CD14-positive monocyte (primary cell): ENCODE data around the gene NLRP3. TPM values are rescaled to one million over a fixed set of nuclear protein-coding genes. Genes with fewer than 3 reads are reported as not detected.
A peak's percentile ranks its signal among the peaks of the same experiment; 100 is the strongest.

Experiments
- DNase-seq, 3 donors: peaks; one replicate each; pipeline ENCODE4 v3.0.0-alpha.2; 2011 to 2022
- H2AFZ ChIP-seq: 2 replicates; pipeline ENCODE4 v1.6.0; 2012; ENCODE audit warnings: mild to moderate bottlenecking, low read depth, low read length, inconsistent platforms; ENCODE audit not compliant: insufficient read depth, poor library complexity, severe bottlenecking
- H3K27ac ChIP-seq, 2 donors: 1 replicate in 1 of 2; 2 replicates in 1 of 2; pipeline ENCODE4 v1.5.1; 2012 to 2013; ENCODE audit warnings: low read length in 2 of 2, control low read depth in 1 of 2, inconsistent platforms in 1 of 2, low read depth in 1 of 2, mild to moderate bottlenecking in 1 of 2
- H3K27me3 ChIP-seq, 2 donors: one replicate each; pipeline versions ENCODE4 v1.6.0 to v1.6.1; 2011 to 2013; ENCODE audit warnings: low read length in 2 of 2; ENCODE audit not compliant: control insufficient read depth in 2 of 2, insufficient read depth in 2 of 2
- H3K36me3 ChIP-seq, 2 donors: replicated peaks in 1 of 2; 1 replicate in 1 of 2; 2 replicates in 1 of 2; pipeline versions ENCODE4 v1.5.1 to v1.6.1; 2012 to 2013; ENCODE audit warnings: low read length in 2 of 2, control low read depth in 1 of 2, inconsistent platforms in 1 of 2, mild to moderate bottlenecking in 1 of 2; ENCODE audit not compliant: insufficient read depth in 2 of 2, control insufficient read depth in 1 of 2
- H3K4me1 ChIP-seq, 2 donors: 1 replicate in 1 of 2; 2 replicates in 1 of 2; pipeline versions ENCODE4 v1.5.1 to v1.6.1; 2012 to 2013; ENCODE audit warnings: low read length in 2 of 2, control low read depth in 1 of 2, inconsistent platforms in 1 of 2, mild to moderate bottlenecking in 1 of 2, moderate library complexity in 1 of 2; ENCODE audit not compliant: insufficient read depth in 2 of 2, control insufficient read depth in 1 of 2
- H3K4me2 ChIP-seq: replicated peaks from 2 replicates; pipeline ENCODE3; 2012; ENCODE audit warnings: low read length, moderate library complexity, mild to moderate bottlenecking; ENCODE audit not compliant: poor library complexity, severe bottlenecking; ENCODE audit errors: extremely low read depth
- H3K4me3 ChIP-seq, 3 experiments: fragments of 200-600 bp in 1 of 3; sonication (generic) in 1 of 3; replicated peaks in 1 of 3; 1 replicate in 2 of 3; 2 replicates in 1 of 3; pipeline ENCODE4 v1.5.1; 2011 to 2013; ENCODE audit warnings: low read length in 3 of 3, mild to moderate bottlenecking in 3 of 3, control low read depth in 2 of 3, low read depth in 2 of 3, inconsistent platforms in 1 of 3, moderate library complexity in 1 of 3
- H3K79me2 ChIP-seq: 2 replicates; pipeline ENCODE4 v1.6.0; 2012; ENCODE audit warnings: mild to moderate bottlenecking, control low read depth, inconsistent platforms, low read length, moderate library complexity; ENCODE audit not compliant: insufficient read depth
- H3K9ac ChIP-seq: 2 replicates; pipeline ENCODE4 v1.6.0; 2017; ENCODE audit warnings: low read length, mild to moderate bottlenecking; ENCODE audit not compliant: insufficient read depth, poor library complexity, severe bottlenecking
- H3K9me3 ChIP-seq, 2 donors: replicated peaks in 1 of 2; 1 replicate in 1 of 2; 2 replicates in 1 of 2; pipeline versions ENCODE4 v1.5.1 to v1.6.1; 2012 to 2013; ENCODE audit warnings: low read length in 2 of 2, control low read depth in 1 of 2; ENCODE audit not compliant: control insufficient read depth in 1 of 2, insufficient read depth in 1 of 2
- H4K20me1 ChIP-seq: 2 replicates; pipeline ENCODE4 v1.6.0; 2012; ENCODE audit warnings: mild to moderate bottlenecking, low read length, control low read depth, moderate library complexity; ENCODE audit not compliant: insufficient read depth
- H3K27ac Mint-ChIP-seq, 7 donors: one replicate each; pipeline ENCODE4 v1.8.0; 2020; ENCODE audit warnings: mild to moderate bottlenecking in 7 of 7, mixed read lengths in 7 of 7, moderate library complexity in 6 of 7, inconsistent platforms in 2 of 7
- H3K27me3 Mint-ChIP-seq, 3 donors: one replicate each; pipeline ENCODE4 v1.8.0; 2021 to 2022; ENCODE audit warnings: low read depth in 3 of 3, mild to moderate bottlenecking in 3 of 3, mixed read lengths in 3 of 3, moderate library complexity in 3 of 3, inconsistent platforms in 1 of 3
- H3K36me3 Mint-ChIP-seq, 2 donors: one replicate each; pipeline ENCODE4 v1.8.0; 2020; ENCODE audit warnings: mixed read lengths in 2 of 2, inconsistent platforms in 1 of 2, mild to moderate bottlenecking in 1 of 2
- H3K4me1 Mint-ChIP-seq: one replicate; pipeline ENCODE4 v1.8.0; 2020; ENCODE audit warnings: mild to moderate bottlenecking, mixed read lengths
- H3K4me3 Mint-ChIP-seq, 2 donors: one replicate each; pipeline ENCODE4 v1.8.0; 2020; ENCODE audit warnings: mild to moderate bottlenecking in 2 of 2, mixed read lengths in 2 of 2, moderate library complexity in 1 of 2
- H3K9me3 Mint-ChIP-seq, 7 donors: one replicate each; pipeline ENCODE4 v1.8.0; 2020 to 2022; ENCODE audit warnings: mixed read lengths in 7 of 7, mild to moderate bottlenecking in 6 of 7, moderate library complexity in 6 of 7, inconsistent platforms in 2 of 7
- CTCF ChIP-seq: fragments of 200-600 bp; IDR thresholded peaks from one replicate; pipeline ENCODE4 v1.8.0; 2022; ENCODE audit warnings: antibody characterized with exemption, mild to moderate bottlenecking
- WGBS: methylation state at CpG from one replicate; pipeline ENCODE4 v1.1.5; 2013; ENCODE audit warnings: missing lambda C conversion rate; ENCODE audit not compliant: insufficient coverage; 5-methylcytosine and 5-hydroxymethylcytosine counted together
- intact Hi-C, 2 donors: fragments of 100-400 bp; cut with micrococcal nuclease; formaldehyde crosslinking; loops; one replicate each; pipeline versions ENCODE4 v1.15.0 to v1.15.1; 2023
- polyA plus RNA-seq, 3 donors: library from polyadenylated mRNA; depleted of rRNA in 1 of 3; unstranded in 2 of 3; stranded (reverse) in 1 of 3; fragments of 300-500 nt in 2 of 3; fragments of >200 nt in 1 of 3; fragmentation: Illumina TruSeq in 2 of 3; gene quantifications; 1 replicate in 2 of 3; 2 replicates in 1 of 3; pipeline ENCODE4 v1.2.3, GENCODE V29; 2012 to 2021

NLRP3 gene
- polyA plus RNA-seq, 3 donors, result 56.2 to 400 (median 61.9) TPM

- Histone ChIP-seq H2AFZ (no peak overlapping the region), H3K9ac (no peak overlapping the region), H3K27ac (peak overlapping the region; percentile 22 to 69), H3K9me3 (no peaks in the 10 kb centered on the region), H3K27me3 (no peaks in the 10 kb centered on the region), H3K79me2 (peaks cover 95% of the 10 kb centered on the region), H3K4me1 (peaks cover 66 to 91% of the 10 kb centered on the region in 2 donors), H4K20me1 (peaks cover 98% of the 10 kb centered on the region), H3K36me3 (peaks cover 70 to 91% of the 10 kb centered on the region in 2 donors), H3K4me3 (peak overlapping the region in 1 of 3 experiments; percentile 5), H3K4me2 (peak overlapping the region; percentile 23)
- peak overlapping the region; percentile 81 to 89 (median 84) for H3K27ac Mint-ChIP-seq
- no peak for TF ChIP-seq CTCF
- intact Hi-C loops, result no loop called here
- peaks cover 87% of the 10 kb centered on the region for H3K4me1 Mint-ChIP-seq
- peaks cover 0 to 4% (median 0%) of the 10 kb centered on the region in 7 donors for H3K9me3 Mint-ChIP-seq
- H3K27me3 Mint-ChIP-seq, result peaks cover 0 to 9% (median 2%) of the 10 kb centered on the region in 3 donors
- no peak overlapping the region for H3K4me3 Mint-ChIP-seq
- no peak for DNase-seq
- peaks cover 85 to 94% of the 10 kb centered on the region in 2 donors for H3K36me3 Mint-ChIP-seq
- WGBS, result no CpG with 5 or more reads among the region's 1 CpG
Observed at GRCh38 chr1:247430434-247430833, 14.5 kb downstream of the NLRP3 start.

GRCh38 chr1:247431643-247432042 is 15.7 kb downstream of the NLRP3 start:
- peaks cover 68 to 90% of the 10 kb centered on the region in 2 donors for H3K36me3 ChIP-seq
- Mint-ChIP-seq H3K27me3 (peaks cover 0 to 9% (median under 1%) of the 10 kb centered on the region in 3 donors), H3K27ac (peak overlapping the region in 5 of 7 donors; percentile 52 to 78 (median 69)), H3K4me1 (peaks cover 86% of the 10 kb centered on the region), H3K36me3 (peaks cover 85 to 94% of the 10 kb centered on the region in 2 donors), H3K9me3 (peaks cover 0 to 4% (median 0%) of the 10 kb centered on the region in 7 donors), H3K4me3 (no peak overlapping the region)
- no peak for DNase-seq
- no peak overlapping the region for H3K4me3 ChIP-seq
- no peaks in the 10 kb centered on the region for H3K9me3 ChIP-seq
- TF ChIP-seq CTCF, result peak; percentile 28
- no peaks in the 10 kb centered on the region for H3K27me3 ChIP-seq
- peaks cover 98% of the 10 kb centered on the region for H4K20me1 ChIP-seq
- H3K27ac ChIP-seq, result no peak overlapping the region
- H3K4me2 ChIP-seq, result no peak overlapping the region
- WGBS, result 87% methylated on average over 3 of the region's 9 CpGs
- peaks cover 95% of the 10 kb centered on the region for H3K79me2 ChIP-seq
- no peak overlapping the region for H3K9ac ChIP-seq
- peaks cover 68 to 91% of the 10 kb centered on the region in 2 donors for H3K4me1 ChIP-seq
- intact Hi-C loops, result no loop called here
- H2AFZ ChIP-seq, result no peak overlapping the region
